ENCODE measurements around the gene DDAH2. TPM values are rescaled to one million over a fixed set of nuclear protein-coding genes. Genes with fewer than 3 reads are reported as not detected.

The DDAH2 gene
- total and polyA plus RNA-seq, 7 donors: 86.7 to 340 (median 137) TPM

DNA sequence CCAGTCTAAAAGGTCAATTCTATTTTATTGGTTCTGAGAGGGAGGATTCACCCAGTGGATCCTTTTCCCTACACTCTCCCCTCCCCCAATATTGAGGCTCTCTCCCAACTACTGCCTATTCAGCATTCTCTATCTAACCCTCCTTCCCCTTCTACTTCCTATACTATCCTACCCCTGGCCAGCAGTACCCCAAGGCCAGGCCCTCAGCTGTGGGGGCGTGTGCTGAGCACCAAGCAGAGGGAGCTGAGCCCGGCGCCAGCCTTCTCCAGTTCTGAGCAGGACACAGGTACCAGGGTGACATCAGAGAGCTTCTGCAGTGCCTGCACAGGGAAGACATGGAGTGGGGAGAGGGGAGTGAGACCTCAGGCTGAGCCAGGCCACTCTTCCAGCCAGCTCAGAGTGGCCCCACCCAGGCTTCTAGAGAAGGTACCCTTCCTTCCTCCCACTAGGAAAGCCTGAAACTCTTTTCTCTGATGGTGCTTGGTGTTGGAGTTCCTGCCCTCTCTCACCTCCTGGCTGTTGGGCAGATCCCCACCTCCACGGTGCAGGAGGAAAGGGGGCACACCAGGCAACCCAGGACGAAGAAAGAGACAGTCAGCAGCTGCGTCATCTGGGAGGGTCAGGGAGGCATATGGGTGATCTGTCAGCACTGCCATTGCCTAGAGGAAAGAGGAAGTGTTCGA lies 1.9 kb downstream of the DDAH2 start:
- H3K4me1 ChIP-seq: peaks cover 0 to 24% (median 20%) of the 10 kb centered on the region in 4 donors
- H3K4me3 ChIP-seq: peak overlapping the region in 1 of 4 donors; percentile 78
- no peaks in the 10 kb centered on the region for H3K9me3 ChIP-seq
- TF ChIP-seq POLR2A (IDR thresholded peaks at IDR 0.05) (no peak), POLR2AphosphoS5 (IDR thresholded peaks at IDR 0.05) (no peak), EP300 (IDR thresholded peaks at IDR 0.05) (no peak)
- TF ChIP-seq, protein P1, sequence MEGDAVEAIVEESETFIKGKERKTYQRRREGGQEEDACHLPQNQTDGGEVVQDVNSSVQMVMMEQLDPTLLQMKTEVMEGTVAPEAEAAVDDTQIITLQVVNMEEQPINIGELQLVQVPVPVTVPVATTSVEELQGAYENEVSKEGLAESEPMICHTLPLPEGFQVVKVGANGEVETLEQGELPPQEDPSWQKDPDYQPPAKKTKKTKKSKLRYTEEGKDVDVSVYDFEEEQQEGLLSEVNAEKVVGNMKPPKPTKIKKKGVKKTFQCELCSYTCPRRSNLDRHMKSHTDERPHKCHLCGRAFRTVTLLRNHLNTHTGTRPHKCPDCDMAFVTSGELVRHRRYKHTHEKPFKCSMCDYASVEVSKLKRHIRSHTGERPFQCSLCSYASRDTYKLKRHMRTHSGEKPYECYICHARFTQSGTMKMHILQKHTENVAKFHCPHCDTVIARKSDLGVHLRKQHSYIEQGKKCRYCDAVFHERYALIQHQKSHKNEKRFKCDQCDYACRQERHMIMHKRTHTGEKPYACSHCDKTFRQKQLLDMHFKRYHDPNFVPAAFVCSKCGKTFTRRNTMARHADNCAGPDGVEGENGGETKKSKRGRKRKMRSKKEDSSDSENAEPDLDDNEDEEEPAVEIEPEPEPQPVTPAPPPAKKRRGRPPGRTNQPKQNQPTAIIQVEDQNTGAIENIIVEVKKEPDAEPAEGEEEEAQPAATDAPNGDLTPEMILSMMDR (IDR thresholded peaks at IDR 0.05): no peak
- intact Hi-C loops (cut with DNase I): loop anchor here (5.0 kb wide), 1 partner anchor 45 kb away; the partner anchor contains the start of gene LY6G5C
- no peaks in the 10 kb centered on the region for H3K27me3 ChIP-seq
- 61 to 67% methylated on average over 7 of the region's 7 CpGs for WGBS, 2 donors
- H3K27ac ChIP-seq: peak overlapping the region; percentile 12 to 99 (median 97)
- DNase-seq: peak; percentile 73
- peaks cover 19 to 39% (median 25%) of the 10 kb centered on the region in 4 donors for H3K36me3 ChIP-seq

DNA sequence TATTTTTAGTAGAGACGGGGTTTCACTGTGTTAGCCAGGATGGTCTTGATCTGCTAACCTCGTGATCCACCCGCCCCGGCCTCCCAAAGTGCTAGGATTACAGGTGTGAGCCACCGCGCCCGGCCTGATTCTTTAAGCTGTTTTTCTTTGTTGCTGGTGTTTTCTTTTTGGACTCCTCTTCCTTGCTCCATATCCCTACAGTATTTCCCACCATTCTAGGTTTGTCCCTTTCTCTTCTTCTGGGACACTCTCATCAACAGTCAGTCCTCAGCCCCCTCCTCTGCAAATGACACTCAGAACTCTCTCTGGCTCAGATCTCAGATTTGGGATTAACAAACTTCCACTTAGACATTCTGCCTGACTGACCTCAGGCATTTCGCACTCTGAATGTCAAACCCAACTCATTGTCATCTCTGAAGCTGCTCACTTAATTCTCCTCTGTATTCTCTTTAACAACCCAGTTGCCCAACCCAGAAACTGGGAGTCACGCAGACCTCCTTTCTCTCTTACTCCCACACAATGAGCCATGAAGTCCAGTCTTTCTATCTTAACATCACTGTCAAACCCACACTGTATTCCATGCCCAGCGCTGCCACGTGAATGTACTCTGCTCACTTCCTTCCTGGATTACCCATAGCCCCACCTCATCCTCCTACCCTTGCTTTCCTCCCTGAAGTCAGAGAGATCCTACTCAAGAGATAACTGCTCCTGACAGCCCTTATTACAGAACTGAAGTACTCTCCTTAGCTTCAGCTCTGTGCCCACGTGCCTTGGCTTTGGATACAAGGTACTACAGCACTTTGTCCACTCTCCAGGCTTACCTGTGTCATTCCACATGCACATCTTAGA lies 3.4 kb downstream of the DDAH2 start:
- 83 to 86% methylated on average over 12 of the region's 12 CpGs for WGBS, 2 donors
- Histone ChIP-seq H3K4me1 (peaks cover 0 to 23% (median 19%) of the 10 kb centered on the region in 4 donors), H3K4me3 (no peak overlapping the region), H3K36me3 (peaks cover 8 to 24% (median 15%) of the 10 kb centered on the region in 4 donors), H3K27ac (no peak overlapping the region), H3K27me3 (no peaks in the 10 kb centered on the region), H3K9me3 (no peaks in the 10 kb centered on the region)
- no peak for TF ChIP-seq POLR2AphosphoS5 (IDR thresholded peaks at IDR 0.05)
- TF ChIP-seq, protein P1 (IDR thresholded peaks at IDR 0.05): no peak
- intact Hi-C loops (cut with DNase I): loop anchor here (5.0 kb wide), 1 partner anchor 43 kb away; the partner anchor contains the start of gene LY6G5C
- DNase-seq: no peak

DNA sequence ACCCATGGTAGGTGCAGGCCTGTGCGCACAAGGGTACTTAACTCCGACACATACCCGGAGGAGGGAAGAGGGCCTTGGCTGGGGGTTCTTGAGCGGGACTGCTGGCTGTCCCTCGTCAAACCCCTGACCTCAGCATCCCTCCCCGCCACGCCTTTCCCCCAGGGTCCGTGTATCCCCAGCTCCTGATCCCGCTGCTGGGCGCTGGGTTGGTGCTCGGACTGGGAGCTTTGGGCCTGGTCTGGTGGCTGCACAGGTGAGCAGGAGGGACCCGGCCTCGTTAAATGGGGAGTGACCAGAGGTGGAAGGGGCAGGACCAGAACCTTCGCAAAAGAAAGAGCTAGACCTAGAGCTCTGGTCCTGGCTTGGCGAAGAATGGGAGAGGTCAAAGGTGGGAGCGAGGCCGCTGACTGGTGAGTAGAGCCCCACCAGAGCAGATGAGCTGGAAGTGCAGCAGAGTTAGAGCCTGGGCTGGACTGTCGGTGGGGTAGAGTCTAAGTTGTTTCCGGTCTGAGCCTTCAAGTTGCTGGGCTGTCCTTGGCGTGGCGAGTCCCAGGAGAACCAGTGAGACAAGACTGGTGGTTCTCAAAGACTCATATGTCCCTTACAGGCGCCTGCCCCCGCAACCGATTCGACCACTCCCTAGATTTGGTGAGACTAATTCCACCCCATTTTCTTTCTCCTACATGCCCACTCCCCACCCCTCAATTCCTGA lies 5.0 kb downstream of the DDAH2 start:
- TF ChIP-seq EP300 (IDR thresholded peaks at IDR 0.05) (no peak), POLR2AphosphoS5 (IDR thresholded peaks at IDR 0.05) (no peak), POLR2A (IDR thresholded peaks at IDR 0.05) (no peak)
- TF ChIP-seq, protein P1 (IDR thresholded peaks at IDR 0.05): no peak
- no peaks in the 10 kb centered on the region for H3K9me3 ChIP-seq
- no peak overlapping the region for H3K27ac ChIP-seq
- whole genome bisulfite sequencing, 2 donors: 93% methylated on average over 25 of the region's 25 CpGs
- H3K4me3 ChIP-seq: no peak overlapping the region
- peaks cover 0 to 17% (median 14%) of the 10 kb centered on the region in 4 donors for H3K4me1 ChIP-seq
- H3K36me3 ChIP-seq: peaks cover 8 to 23% (median 15%) of the 10 kb centered on the region in 4 donors
- DNase-seq: no peak
- H3K27me3 ChIP-seq: no peaks in the 10 kb centered on the region
- intact Hi-C loops (cut with DNase I): no loop called here

DNA sequence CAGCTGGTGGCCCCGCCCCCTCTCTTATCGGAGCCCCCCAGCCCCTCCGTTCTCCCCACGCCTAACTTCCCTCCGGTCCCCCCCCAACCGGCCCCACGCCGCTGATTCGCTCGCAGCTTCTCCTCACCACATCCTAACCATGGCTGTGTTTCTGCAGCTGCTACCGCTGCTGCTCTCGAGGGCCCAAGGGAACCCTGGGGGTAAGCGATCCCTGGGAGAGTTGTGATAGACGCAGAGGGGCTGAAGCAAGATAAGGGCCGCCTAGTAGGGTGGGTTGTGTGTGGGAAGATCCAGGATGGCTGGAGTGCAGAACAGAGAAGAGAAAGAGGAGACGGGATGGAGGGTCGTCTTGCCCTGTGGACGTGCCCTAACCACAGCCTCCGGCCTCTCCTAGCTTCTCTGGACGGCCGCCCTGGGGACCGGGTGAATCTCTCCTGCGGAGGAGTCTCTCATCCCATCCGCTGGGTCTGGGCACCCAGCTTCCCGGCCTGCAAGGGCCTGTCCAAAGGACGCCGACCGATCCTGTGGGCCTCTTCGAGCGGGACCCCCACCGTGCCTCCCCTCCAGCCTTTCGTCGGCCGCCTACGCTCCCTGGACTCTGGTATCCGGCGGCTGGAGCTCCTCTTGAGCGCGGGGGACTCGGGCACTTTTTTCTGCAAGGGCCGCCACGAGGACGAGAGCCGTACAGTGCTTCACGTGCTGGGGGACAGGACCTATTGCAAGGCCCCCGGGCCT lies 5.7 kb downstream of the DDAH2 start, which contains the start of gene MPIG6B:
TSS of gene MPIG6B (plus strand) at position 129 of the 735 bp plus-strand sequence. CDS start at position 140, 11 bp downstream.
- TF ChIP-seq POLR2AphosphoS5 (IDR thresholded peaks at IDR 0.05): no peak
- TF ChIP-seq EP300 (IDR thresholded peaks at IDR 0.05): no peak
- no peak for TF ChIP-seq POLR2A (IDR thresholded peaks at IDR 0.05)
- TF ChIP-seq, protein P1 (IDR thresholded peaks at IDR 0.05): no peak
- peaks cover 8 to 23% (median 15%) of the 10 kb centered on the region in 4 donors for H3K36me3 ChIP-seq
- no peaks in the 10 kb centered on the region for H3K27me3 ChIP-seq
- WGBS, 2 donors: 76 to 90% methylated on average over 46 of the region's 46 CpGs
- no peak within 1 kb of the TSS for H3K4me3 ChIP-seq
- intact Hi-C loops (cut with DNase I): no loop called here
- no peaks in the 10 kb centered on the region for H3K9me3 ChIP-seq
- DNase-seq: no peak
- H3K4me1 ChIP-seq: peaks cover 0 to 12% (median 8%) of the 10 kb centered on the region in 4 donors
- H3K27ac ChIP-seq: no peak within 1 kb of the TSS

Measured in sigmoid colon (tissue), 7 donors.